Esophagus muscularis mucosa (tissue), 4 donors: ENCODE results near the gene KRT23. TPM values are rescaled to one million over a fixed set of nuclear protein-coding genes. Genes with fewer than 3 reads are reported as not detected.

Experiments
- DNase-seq: peaks from one replicate; pipeline ENCODE4 v3.0.0-alpha.2; 2017; ENCODE audit errors: extremely low spot score
- H3K27ac ChIP-seq, 4 donors: fragments of 200-600 bp; sonication (generic); replicated peaks in 1 of 4; 1 replicate in 3 of 4; 2 replicates in 1 of 4; pipeline ENCODE4 v1.5.1; 2016 to 2019; ENCODE audit warnings: mild to moderate bottlenecking in 1 of 4
- H3K27me3 ChIP-seq, 4 donors: fragments of 200-600 bp; sonication (generic); one replicate each; pipeline versions ENCODE4 v1.5.1 to v1.6.0; 2016 to 2019
- H3K36me3 ChIP-seq, 4 donors: fragments of 200-600 bp; sonication (generic); one replicate each; pipeline ENCODE4 v1.5.1; 2016 to 2019
- H3K4me1 ChIP-seq, 4 donors: fragments of 200-600 bp; sonication (generic); one replicate each; pipeline ENCODE4 v1.5.1; 2016 to 2019
- H3K4me3 ChIP-seq, 4 donors: fragments of 200-600 bp; sonication (generic); 1 replicate in 2 of 4; 2 replicates in 2 of 4; pipeline ENCODE4 v1.5.1; 2016 to 2019; ENCODE audit warnings: mild to moderate bottlenecking in 4 of 4, moderate library complexity in 1 of 4
- H3K9me3 ChIP-seq, 4 donors: fragments of 200-600 bp; sonication (generic); 1 replicate in 3 of 4; 2 replicates in 1 of 4; pipeline ENCODE4 v1.5.1; 2016 to 2019
- EP300 ChIP-seq: sonication (generic); formaldehyde crosslinking; IDR thresholded peaks from one replicate; pipeline ENCODE4 v1.6.1; 2017; ENCODE audit warnings: antibody characterized with exemption
- POLR2A ChIP-seq: fragments of 450-650 bp; IDR thresholded peaks from one replicate; pipeline ENCODE4 v1.6.1; 2017; ENCODE audit warnings: antibody characterized with exemption, moderate library complexity, mild to moderate bottlenecking, low read depth
- POLR2AphosphoS5 ChIP-seq, 2 donors: sonication (generic); formaldehyde crosslinking; IDR thresholded peaks; one replicate each; pipeline ENCODE4 v1.6.1; 2017; ENCODE audit warnings: antibody characterized with exemption in 2 of 2
- WGBS: methylation state at CpG from one replicate; pipeline ENCODE4 v1.1.5; 2018; 5-methylcytosine and 5-hydroxymethylcytosine counted together
- intact Hi-C: fragments of 100-400 bp; cut with DNase I; formaldehyde crosslinking; loops from one replicate; pipeline ENCODE4 v1.15.1; 2023
- total RNA-seq, 4 donors: library from RNA; depleted of rRNA; stranded (reverse); fragments of >200 nt; gene quantifications; one replicate each; pipeline versions ENCODE4 v1.1.0 to v1.2.1, GENCODE V29; 2016
- TF ChIP-seq, protein P1 (sequence below), 3 experiments: fragments of 200-600 bp in 2 of 3; fragments of 450-650 bp in 1 of 3; sonication (generic) in 2 of 3; IDR thresholded peaks; one replicate each; pipeline ENCODE4 v1.5.1; 2017 to 2019; ENCODE audit warnings: antibody characterized with exemption in 3 of 3, mild to moderate bottlenecking in 2 of 3, moderate library complexity in 1 of 3

Gene KRT23
- total RNA-seq, 4 donors from 2014 or later: 0.50 TPM; not detected in 3

DNA sequence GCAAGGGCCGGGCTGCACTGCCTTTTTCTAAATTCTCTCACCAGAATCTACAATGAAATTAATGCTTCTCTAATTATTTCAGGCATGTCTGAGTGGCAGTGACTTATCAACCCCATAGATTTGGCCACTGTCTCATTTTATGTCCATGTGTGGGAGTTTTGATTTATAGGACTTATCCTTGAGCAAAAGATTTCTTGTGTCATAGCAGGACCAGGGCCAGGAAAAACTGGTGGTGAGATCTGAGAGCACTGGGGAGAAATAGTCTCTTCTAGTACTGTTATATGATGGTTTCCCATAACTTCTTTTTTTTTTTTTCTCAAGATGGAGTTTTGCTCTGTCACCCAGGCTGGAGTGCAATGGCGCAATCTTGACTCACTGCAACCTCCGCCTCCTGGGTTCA, 1.5 kb upstream of the KRT23 start:
- no peaks in the 10 kb centered on the region for H3K27me3 ChIP-seq
- TF ChIP-seq POLR2A (no peak), POLR2AphosphoS5 (IDR thresholded peaks at IDR 0.05) (no peak), EP300 (no peak)
- TF ChIP-seq, protein P1, sequence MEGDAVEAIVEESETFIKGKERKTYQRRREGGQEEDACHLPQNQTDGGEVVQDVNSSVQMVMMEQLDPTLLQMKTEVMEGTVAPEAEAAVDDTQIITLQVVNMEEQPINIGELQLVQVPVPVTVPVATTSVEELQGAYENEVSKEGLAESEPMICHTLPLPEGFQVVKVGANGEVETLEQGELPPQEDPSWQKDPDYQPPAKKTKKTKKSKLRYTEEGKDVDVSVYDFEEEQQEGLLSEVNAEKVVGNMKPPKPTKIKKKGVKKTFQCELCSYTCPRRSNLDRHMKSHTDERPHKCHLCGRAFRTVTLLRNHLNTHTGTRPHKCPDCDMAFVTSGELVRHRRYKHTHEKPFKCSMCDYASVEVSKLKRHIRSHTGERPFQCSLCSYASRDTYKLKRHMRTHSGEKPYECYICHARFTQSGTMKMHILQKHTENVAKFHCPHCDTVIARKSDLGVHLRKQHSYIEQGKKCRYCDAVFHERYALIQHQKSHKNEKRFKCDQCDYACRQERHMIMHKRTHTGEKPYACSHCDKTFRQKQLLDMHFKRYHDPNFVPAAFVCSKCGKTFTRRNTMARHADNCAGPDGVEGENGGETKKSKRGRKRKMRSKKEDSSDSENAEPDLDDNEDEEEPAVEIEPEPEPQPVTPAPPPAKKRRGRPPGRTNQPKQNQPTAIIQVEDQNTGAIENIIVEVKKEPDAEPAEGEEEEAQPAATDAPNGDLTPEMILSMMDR (IDR thresholded peaks at IDR 0.05): no peak
- no peak overlapping the region for H3K4me3 ChIP-seq
- DNase-seq: no peak
- no peak overlapping the region for H3K27ac ChIP-seq
- no peaks in the 10 kb centered on the region for H3K36me3 ChIP-seq
- peaks cover 0 to 9% (median 7%) of the 10 kb centered on the region in 4 donors for H3K4me1 ChIP-seq
- intact Hi-C loops: no loop called here
- H3K9me3 ChIP-seq: no peaks in the 10 kb centered on the region
- WGBS: 85% methylated on average over 3 of the region's 3 CpGs

DNA sequence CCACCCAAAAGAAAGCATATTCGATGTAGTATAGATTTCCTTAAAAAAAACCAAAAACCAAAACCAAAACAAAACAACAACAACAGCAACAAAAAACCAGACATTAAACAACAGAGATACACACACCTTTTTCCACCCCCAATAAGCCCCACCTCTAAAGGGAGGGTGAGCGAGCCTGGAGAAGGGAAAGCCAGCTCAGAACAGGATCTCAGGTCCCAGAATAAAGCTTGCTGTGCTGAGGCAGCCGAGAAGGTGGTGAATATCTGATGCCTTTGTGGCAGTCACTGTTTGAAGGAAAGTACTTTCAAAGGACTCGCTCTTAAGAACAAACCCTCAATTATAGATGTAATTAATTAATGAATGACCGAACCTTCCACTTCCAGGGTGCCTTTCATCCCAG, 470 bp downstream of the KRT23 start:
- H3K27ac ChIP-seq: no peak overlapping the region
- no peak for TF ChIP-seq POLR2A
- TF ChIP-seq POLR2AphosphoS5 (IDR thresholded peaks at IDR 0.05): no peak
- no peak for TF ChIP-seq EP300
- TF ChIP-seq, protein P1 (IDR thresholded peaks at IDR 0.05): no peak
- peaks cover 0 to 14% (median 9%) of the 10 kb centered on the region in 4 donors for H3K4me1 ChIP-seq
- H3K4me3 ChIP-seq: no peak overlapping the region
- no peaks in the 10 kb centered on the region for H3K9me3 ChIP-seq
- H3K27me3 ChIP-seq: no peaks in the 10 kb centered on the region
- H3K36me3 ChIP-seq: no peaks in the 10 kb centered on the region
- 53% methylated on average over 5 of the region's 5 CpGs for WGBS
- intact Hi-C loops: no loop called here
- DNase-seq: no peak

DNA sequence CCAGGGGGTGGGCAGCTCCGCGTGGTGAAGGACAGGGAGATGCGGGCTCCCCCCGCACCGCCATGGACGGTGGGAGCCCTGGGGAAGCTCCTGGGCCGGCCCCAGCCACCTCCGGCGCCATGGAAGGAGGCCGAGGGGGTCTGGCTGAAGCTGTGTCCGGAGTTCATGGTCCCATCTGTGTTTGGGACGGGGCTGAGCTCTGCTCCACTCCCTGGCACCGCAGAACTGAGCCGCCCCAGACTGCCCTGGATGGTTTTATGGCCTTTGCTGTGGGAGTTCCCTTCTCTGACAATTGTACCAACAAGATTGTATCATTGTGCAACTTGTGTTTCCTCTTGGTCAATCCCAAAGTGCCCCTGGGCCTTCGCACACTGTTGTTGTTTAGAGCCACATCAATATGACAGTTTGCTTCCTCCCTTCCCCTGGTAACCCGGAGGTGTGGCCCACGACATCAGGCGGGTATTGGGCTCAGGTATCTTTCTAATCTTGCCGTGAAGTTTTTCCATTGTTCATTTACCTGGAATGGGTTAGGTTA, 942 bp downstream of the KRT23 start:
- peaks cover 0 to 16% (median 9%) of the 10 kb centered on the region in 4 donors for H3K4me1 ChIP-seq
- H3K36me3 ChIP-seq: no peaks in the 10 kb centered on the region
- no peak for DNase-seq
- TF ChIP-seq, protein P1 (IDR thresholded peaks at IDR 0.05): no peak
- TF ChIP-seq POLR2A: no peak
- no peak for TF ChIP-seq EP300
- TF ChIP-seq POLR2AphosphoS5 (IDR thresholded peaks at IDR 0.05): no peak
- H3K9me3 ChIP-seq: no peaks in the 10 kb centered on the region
- WGBS: 90% methylated on average over 10 of the region's 19 CpGs
- no peaks in the 10 kb centered on the region for H3K27me3 ChIP-seq
- no peak overlapping the region for H3K27ac ChIP-seq
- H3K4me3 ChIP-seq: peak overlapping the region in 1 of 4 donors; percentile 0
- intact Hi-C loops: no loop called here

DNA sequence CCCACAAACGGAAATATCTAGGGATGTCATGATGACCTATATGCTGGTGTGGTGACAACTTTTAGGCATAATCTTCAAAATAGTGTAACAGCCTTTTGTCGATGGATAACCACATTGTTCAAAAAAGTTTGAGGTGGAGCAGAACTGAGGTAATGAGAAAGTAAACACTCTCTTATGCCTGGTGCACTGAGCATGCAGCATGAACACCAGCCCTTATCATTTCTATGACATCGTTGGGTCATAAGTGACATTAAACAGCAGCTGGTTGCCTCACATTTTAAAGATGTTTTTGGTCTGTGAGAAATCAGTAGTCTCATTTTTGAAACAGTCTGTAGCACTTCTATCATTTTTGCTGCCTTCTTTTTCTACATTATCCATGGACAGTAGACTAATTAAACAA, 1.8 kb downstream of the KRT23 start:
- no peaks in the 10 kb centered on the region for H3K9me3 ChIP-seq
- intact Hi-C loops: no loop called here
- no peak for DNase-seq
- H3K27me3 ChIP-seq: no peaks in the 10 kb centered on the region
- no peak for TF ChIP-seq POLR2A
- TF ChIP-seq POLR2AphosphoS5 (IDR thresholded peaks at IDR 0.05): no peak
- TF ChIP-seq EP300: no peak
- TF ChIP-seq, protein P1 (IDR thresholded peaks at IDR 0.05): no peak
- no peak overlapping the region for H3K4me3 ChIP-seq
- H3K4me1 ChIP-seq: peaks cover 0 to 16% (median 9%) of the 10 kb centered on the region in 4 donors
- 85% methylated on average over 3 of the region's 3 CpGs for WGBS
- H3K27ac ChIP-seq: no peak overlapping the region
- H3K36me3 ChIP-seq: no peaks in the 10 kb centered on the region

DNA sequence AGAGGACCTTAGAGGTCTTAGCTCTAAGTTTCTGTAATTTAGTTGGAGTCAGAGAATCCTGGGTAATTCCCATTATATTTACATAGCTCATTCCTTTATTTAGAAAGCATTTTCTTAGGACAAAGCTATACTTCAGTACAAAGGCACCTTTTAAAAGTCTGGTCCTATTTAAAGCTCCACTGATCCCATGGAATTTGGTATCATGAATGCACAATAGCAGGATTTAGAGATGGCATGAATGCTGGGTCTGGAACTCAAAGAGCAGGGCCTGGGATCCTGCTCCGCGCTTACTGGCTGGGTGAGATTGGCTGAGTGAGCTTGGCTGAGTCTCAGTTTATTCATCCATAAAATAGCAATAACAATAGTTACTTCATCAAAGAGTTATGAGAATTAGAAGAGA, 4.8 kb downstream of the KRT23 start:
- no peak for DNase-seq
- Histone ChIP-seq H3K27me3 (no peaks in the 10 kb centered on the region), H3K27ac (no peak overlapping the region), H3K4me3 (no peak overlapping the region), H3K36me3 (no peaks in the 10 kb centered on the region), H3K9me3 (no peaks in the 10 kb centered on the region), H3K4me1 (peaks cover 0 to 14% (median 9%) of the 10 kb centered on the region in 4 donors)
- 66% methylated on average over 2 of the region's 2 CpGs for WGBS
- TF ChIP-seq, protein P1 (IDR thresholded peaks at IDR 0.05): no peak
- intact Hi-C loops: no loop called here
